ENCODE measurements around the gene SLC38A11.

The SLC38A11 gene

DNA sequence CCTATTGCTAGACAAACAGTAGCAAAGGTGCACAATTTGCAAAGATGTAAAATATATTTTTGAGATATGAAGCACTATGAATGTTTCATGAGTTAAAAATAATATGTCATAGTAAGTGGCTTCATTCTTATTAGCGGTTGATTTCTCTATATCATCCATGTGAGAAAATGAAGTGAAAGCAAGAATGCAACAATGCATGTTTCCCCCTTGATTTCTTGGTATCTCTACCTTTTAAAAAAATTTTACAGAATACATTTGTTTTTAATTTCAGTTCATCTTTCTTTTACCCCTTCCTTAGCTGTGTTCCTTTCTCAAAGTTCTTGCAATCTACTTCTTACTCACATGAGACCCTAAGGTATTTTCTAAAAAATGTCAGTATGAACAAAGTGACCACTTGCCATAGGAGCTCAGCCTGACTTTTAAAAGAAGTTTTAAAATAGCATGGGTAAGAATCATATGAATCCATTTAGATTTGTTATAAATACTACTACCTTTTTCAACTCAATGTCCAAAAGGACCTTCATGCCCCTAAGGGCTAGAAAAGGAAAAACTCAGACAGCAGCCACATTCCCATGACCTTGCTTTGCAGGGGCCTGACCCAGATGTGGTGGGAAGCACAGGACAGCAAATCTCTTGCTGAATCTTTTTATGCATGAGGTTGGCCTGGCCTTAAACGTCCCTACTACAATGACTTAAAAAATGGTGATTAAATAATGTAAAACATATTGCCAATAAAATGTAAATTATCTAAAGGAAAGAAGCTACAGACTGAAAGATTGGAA lies 14.8 kb upstream of the SLC38A11 start:
- DNase-seq (ENCODE audit: extremely low spot score) = no peak
- ChIA-PET CTCF (no interaction called here), POLR2A (no interaction called here)

DNA sequence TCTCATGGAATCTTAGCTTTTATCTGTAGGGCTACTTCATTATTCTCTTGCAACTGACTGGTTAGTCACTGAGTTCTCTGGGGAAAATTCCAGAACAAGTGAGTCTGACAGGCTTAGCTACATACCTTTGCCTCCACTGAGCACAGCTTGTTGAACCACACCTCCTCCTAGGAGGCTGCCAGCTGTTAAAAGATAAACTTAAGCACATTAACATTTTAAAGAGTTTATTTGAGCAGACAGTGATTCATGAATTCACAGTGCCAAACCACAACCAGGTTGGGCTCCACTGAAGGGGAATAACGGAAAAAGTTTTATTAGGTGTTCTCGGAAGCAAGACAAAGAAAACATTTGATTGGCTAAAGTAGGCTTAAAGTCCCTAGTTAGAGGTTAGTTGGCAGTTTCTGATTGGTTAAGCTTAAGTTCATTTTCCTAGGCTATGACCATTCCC lies 12.5 kb upstream of the SLC38A11 start:
- TF ChIP-seq NFRKB (IDR thresholded peaks at IDR 0.05) (no peak), LEF1 (IDR thresholded peaks at IDR 0.05; ENCODE audit: borderline replicate concordance) (no peak), ELF4 (IDR thresholded peaks at IDR 0.05) (no peak), ARNT (IDR thresholded peaks at IDR 0.05) (no peak), L3MBTL2 (conservative IDR thresholded peaks at IDR 0.05) (no peak), CTBP1 (IDR thresholded peaks at IDR 0.05; ENCODE audit: borderline replicate concordance) (no peak), FOXK2 (IDR thresholded peaks at IDR 0.05) (no peak), FOXM1 (IDR thresholded peaks at IDR 0.05; ENCODE audit: borderline replicate concordance) (no peak), TARDBP (IDR thresholded peaks at IDR 0.05) (no peak), HDGF (IDR thresholded peaks at IDR 0.05; ENCODE audit: borderline replicate concordance) (no peak), SP1 (IDR thresholded peaks at IDR 0.05) (no peak), ZNF384 (IDR thresholded peaks at IDR 0.05) (no peak), SUZ12 (IDR thresholded peaks at IDR 0.05) (no peak)
- TF ChIP-seq, protein P1, sequence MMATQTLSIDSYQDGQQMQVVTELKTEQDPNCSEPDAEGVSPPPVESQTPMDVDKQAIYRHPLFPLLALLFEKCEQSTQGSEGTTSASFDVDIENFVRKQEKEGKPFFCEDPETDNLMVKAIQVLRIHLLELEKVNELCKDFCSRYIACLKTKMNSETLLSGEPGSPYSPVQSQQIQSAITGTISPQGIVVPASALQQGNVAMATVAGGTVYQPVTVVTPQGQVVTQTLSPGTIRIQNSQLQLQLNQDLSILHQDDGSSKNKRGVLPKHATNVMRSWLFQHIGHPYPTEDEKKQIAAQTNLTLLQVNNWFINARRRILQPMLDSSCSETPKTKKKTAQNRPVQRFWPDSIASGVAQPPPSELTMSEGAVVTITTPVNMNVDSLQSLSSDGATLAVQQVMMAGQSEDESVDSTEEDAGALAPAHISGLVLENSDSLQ (IDR thresholded peaks at IDR 0.05) = no peak
- DNase-seq (ENCODE audit: extremely low spot score) = no peak
- ChIA-PET POLR2A (no interaction called here), CTCF (no interaction called here)

More for the DNA sequence above, 14.8 kb upstream of the SLC38A11 start:
- TF ChIP-seq ARNT (IDR thresholded peaks at IDR 0.05) (no peak), TARDBP (IDR thresholded peaks at IDR 0.05) (no peak), FOXA1 (IDR thresholded peaks at IDR 0.05) (no peak), L3MBTL2 (conservative IDR thresholded peaks at IDR 0.05) (no peak), NFRKB (IDR thresholded peaks at IDR 0.05) (no peak), FOXK2 (IDR thresholded peaks at IDR 0.05) (no peak), BHLHE40 (IDR thresholded peaks at IDR 0.05; ENCODE audit: borderline replicate concordance) (no peak), HDGF (IDR thresholded peaks at IDR 0.05; ENCODE audit: borderline replicate concordance) (no peak), SUZ12 (IDR thresholded peaks at IDR 0.05) (no peak), ZNF384 (IDR thresholded peaks at IDR 0.05) (no peak), ELF4 (IDR thresholded peaks at IDR 0.05) (no peak), LEF1 (IDR thresholded peaks at IDR 0.05; ENCODE audit: borderline replicate concordance) (no peak), CTBP1 (IDR thresholded peaks at IDR 0.05; ENCODE audit: borderline replicate concordance) (no peak), FOXM1 (IDR thresholded peaks at IDR 0.05; ENCODE audit: borderline replicate concordance) (no peak), SP1 (IDR thresholded peaks at IDR 0.05) (no peak)
- TF ChIP-seq, protein P1 (IDR thresholded peaks at IDR 0.05) = no peak

GRCh38 chr2:164967361-164967760 lies 12.0 kb upstream of the SLC38A11 start:
- ChIA-PET POLR2A (no interaction called here), CTCF (no interaction called here)
- TF ChIP-seq LEF1 (IDR thresholded peaks at IDR 0.05; ENCODE audit: borderline replicate concordance) = no peak
- TF ChIP-seq TARDBP (IDR thresholded peaks at IDR 0.05) = no peak
- TF ChIP-seq, protein P1 (IDR thresholded peaks at IDR 0.05) = no peak
- no peak for TF ChIP-seq SUZ12 (IDR thresholded peaks at IDR 0.05)
- TF ChIP-seq CTBP1 (IDR thresholded peaks at IDR 0.05; ENCODE audit: borderline replicate concordance) = no peak
- TF ChIP-seq HDGF (IDR thresholded peaks at IDR 0.05; ENCODE audit: borderline replicate concordance) = no peak
- TF ChIP-seq FOXK2 (IDR thresholded peaks at IDR 0.05) = no peak
- no peak for DNase-seq (ENCODE audit: extremely low spot score)

DNA sequence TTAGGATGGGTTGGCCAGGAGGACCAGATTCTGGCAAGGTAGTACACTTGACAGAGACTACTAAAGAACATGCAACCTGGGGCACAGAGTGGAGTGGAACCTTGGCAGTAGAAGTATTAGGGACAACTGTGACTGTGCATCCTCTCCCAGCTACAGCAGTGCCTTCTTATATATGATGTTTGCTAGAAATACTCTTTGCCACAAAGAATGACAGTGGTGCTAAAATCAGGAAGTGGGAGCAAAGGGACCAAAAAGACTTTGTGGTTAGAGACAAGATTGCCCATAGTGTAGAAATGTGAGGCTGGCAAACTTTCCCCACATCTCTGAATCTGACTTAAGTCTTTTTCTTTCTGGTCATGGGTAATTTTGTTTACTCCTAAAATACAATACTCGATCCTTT lies 9.4 kb upstream of the SLC38A11 start:
- ChIA-PET POLR2A (no interaction called here), CTCF (no interaction called here)
- TF ChIP-seq, protein P1 (IDR thresholded peaks at IDR 0.05) = no peak
- TF ChIP-seq NFRKB (IDR thresholded peaks at IDR 0.05) (no peak), TARDBP (IDR thresholded peaks at IDR 0.05) (no peak), ELF4 (IDR thresholded peaks at IDR 0.05) (no peak), SP1 (IDR thresholded peaks at IDR 0.05) (no peak)
- DNase-seq (ENCODE audit: extremely low spot score) = no peak

DNA sequence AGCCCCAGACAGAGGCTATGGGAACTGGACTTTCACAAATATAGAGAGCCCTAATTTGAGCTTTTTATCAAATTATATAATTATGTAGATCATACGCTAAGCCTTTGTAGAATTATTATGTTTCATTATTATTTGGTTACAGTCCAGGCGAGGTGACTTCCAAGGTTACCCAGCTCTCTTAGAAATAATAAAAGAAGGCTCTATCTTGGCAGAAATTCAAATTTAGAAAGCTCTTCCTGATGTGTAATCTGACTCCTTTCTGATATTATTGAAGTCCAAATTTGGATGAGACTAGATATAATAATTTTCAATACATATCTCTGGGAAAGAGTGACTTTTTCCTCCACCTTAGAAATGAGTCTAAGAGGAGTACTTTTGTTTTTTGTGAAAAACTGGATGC lies 4.8 kb upstream of the SLC38A11 start:
- TF ChIP-seq SUZ12 (IDR thresholded peaks at IDR 0.05) (no peak), HDGF (IDR thresholded peaks at IDR 0.05; ENCODE audit: borderline replicate concordance) (no peak), L3MBTL2 (conservative IDR thresholded peaks at IDR 0.05) (no peak), CTBP1 (IDR thresholded peaks at IDR 0.05; ENCODE audit: borderline replicate concordance) (no peak), NFRKB (IDR thresholded peaks at IDR 0.05) (no peak), LEF1 (IDR thresholded peaks at IDR 0.05; ENCODE audit: borderline replicate concordance) (no peak), FOXK2 (IDR thresholded peaks at IDR 0.05) (no peak), SP1 (IDR thresholded peaks at IDR 0.05) (no peak)
- ChIA-PET CTCF (no interaction called here), POLR2A (no interaction called here)
- no peak for DNase-seq (ENCODE audit: extremely low spot score)

- no peak for DNase-seq (ENCODE audit: extremely low spot score)
- ChIA-PET CTCF (interaction anchor here (1.0 kb wide), 1 partner anchor 10 kb away, joined by 3 read pairs; no protein-coding TSS in a partner anchor), POLR2A (no interaction called here)
- no peak for TF ChIP-seq HDGF (IDR thresholded peaks at IDR 0.05; ENCODE audit: borderline replicate concordance)
Measured at GRCh38 chr2:164954186-164954585, 1.1 kb downstream of the SLC38A11 start.
